K562 (cell line): ENCODE measurements around the gene CCSER1.

ENCODE experiments used
- CHD1 ChIP-seq: fragments of 200-600 bp; sonication (generic); IDR thresholded peaks from one replicate; pipeline ENCODE4 v1.6.1; 2012; ENCODE audit warnings: mild to moderate bottlenecking, moderate library complexity, low read length, inconsistent platforms
- CTCF ChIP-seq, 3 experiments: IDR thresholded peaks in 2 of 3; conservative IDR thresholded peaks in 1 of 3; 2 replicates each; pipeline ENCODE4 v1.5.1; 2011 to 2012; ENCODE audit warnings: low read length in 3 of 3, mild to moderate bottlenecking in 3 of 3, control low read depth in 2 of 3, improper control_type of control experiment in 1 of 3, inconsistent platforms in 1 of 3, low read depth in 1 of 3, mixed read lengths in 1 of 3, moderate library complexity in 1 of 3; ENCODE audit not compliant: insufficient read depth in 2 of 3
- EP300 ChIP-seq: IDR thresholded peaks from 2 replicates; pipeline ENCODE4 v1.6.1; 2012; ENCODE audit warnings: low read length, improper control_type of control experiment
- MXD1 ChIP-seq: fragments of 250-450 bp; sonication (Bioruptor Pico); IDR thresholded peaks from 2 replicates; pipeline ENCODE4 v1.8.0; 2021; ENCODE audit warnings: borderline replicate concordance, mild to moderate bottlenecking, moderate library complexity; ENCODE audit not compliant: poor library complexity, severe bottlenecking
- NFE2 ChIP-seq: IDR thresholded peaks from 2 replicates; pipeline ENCODE4 v1.6.1; 2014; ENCODE audit warnings: antibody characterized with exemption, low read depth
- NFRKB ChIP-seq: fragments of 450-650 bp; IDR thresholded peaks from 2 replicates; pipeline ENCODE4 v1.6.1; 2016; ENCODE audit warnings: low read depth
- POLR2AphosphoS2 ChIP-seq: IDR thresholded peaks from 2 replicates; pipeline ENCODE4 v1.6.1; 2012; ENCODE audit warnings: low read length, improper control_type of control experiment
- RBBP5 ChIP-seq: fragments of 200-600 bp; sonication (generic); IDR thresholded peaks from 2 replicates; pipeline ENCODE4 v1.6.1; 2012; ENCODE audit warnings: borderline replicate concordance, mild to moderate bottlenecking, low read length, control low read depth, inconsistent platforms; ENCODE audit not compliant: insufficient read depth, poor library complexity, severe bottlenecking
- ZBTB33 ChIP-seq: sonication (generic); formaldehyde crosslinking; IDR thresholded peaks from 2 replicates; pipeline ENCODE4 v1.8.1; 2023; ENCODE audit warnings: mild to moderate bottlenecking, missing genetic modification reagents
- ZBTB40 ChIP-seq, 2 experiments: fragments of 450-650 bp in 1 of 2; sonication (generic) in 1 of 2; formaldehyde crosslinking in 1 of 2; IDR thresholded peaks; 2 replicates each; pipeline versions ENCODE4 v1.7.1 to v1.9.0; 2016 to 2022; ENCODE audit warnings: inconsistent platforms in 1 of 2, mild to moderate bottlenecking in 1 of 2, missing genetic modification reagents in 1 of 2

- no peak for TF ChIP-seq MXD1 (CRISPR knock-in tag)
- TF ChIP-seq ZBTB33 (CRISPR knock-in tag) = no peak
- TF ChIP-seq CTCF (IDR thresholded peaks at IDR 0.05 in 2 of 3, conservative IDR thresholded peaks at IDR 0.05 in 1 of 3; ENCODE audit: insufficient read depth in 2 of 3, low read depth in 1 of 3, low read length in 3 of 3) = no peak
- no peak for TF ChIP-seq EP300
- no peak for TF ChIP-seq NFRKB
- TF ChIP-seq NFE2 = no peak
- TF ChIP-seq RBBP5 = no peak
- TF ChIP-seq POLR2AphosphoS2 = no peak
- TF ChIP-seq ZBTB40 (IDR thresholded peaks at IDR 0.05) = no peak
- TF ChIP-seq ZBTB40 (CRISPR knock-in tag; IDR thresholded peaks at IDR 0.05) = no peak
- TF ChIP-seq CHD1 = no peak
Measured at GRCh38 chr4:91267543-91267942, 1140.3 kb downstream of the CCSER1 start.
